ENCODE data around the gene UBL4A.

UBL4A gene

DNA sequence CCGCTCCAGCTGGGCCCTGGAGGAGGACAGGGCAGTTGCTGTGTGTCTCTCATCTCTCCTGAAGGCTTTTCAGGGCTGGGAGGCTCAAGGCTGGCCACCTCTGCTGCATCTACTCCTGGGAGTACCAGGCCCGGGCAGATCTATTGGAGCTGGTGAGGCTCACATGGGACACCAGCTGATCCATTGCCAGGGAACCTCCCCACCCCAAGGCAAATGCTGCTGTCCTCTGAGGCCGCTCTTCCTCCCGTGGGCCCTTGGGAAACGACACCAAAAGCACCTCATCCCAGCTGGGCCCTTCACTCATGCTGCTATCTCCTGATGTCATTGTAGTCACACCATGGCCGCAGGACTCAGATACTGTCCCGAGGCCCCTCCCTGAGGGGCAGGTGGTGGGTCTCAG lies 3.6 kb downstream of the UBL4A start:
- no peaks in the 10 kb centered on the region for H3K9me3 ChIP-seq (ENCODE audit: control insufficient read depth in 1 of 2, low read length in 2 of 2)
- peaks cover 0 to 5% of the 10 kb centered on the region in 2 donors for H3K36me3 ChIP-seq (ENCODE audit: control insufficient read depth in 1 of 2, insufficient read depth in 2 of 2, low read length in 2 of 2)
- H3K9ac ChIP-seq (ENCODE audit: low read depth in 1 of 2, low read length in 2 of 2): no peak overlapping the region
- no peak overlapping the region for H3K4me3 ChIP-seq (ENCODE audit: low read depth in 1 of 2, low read length in 2 of 2)
- H3K4me1 ChIP-seq (ENCODE audit: control insufficient read depth in 1 of 2, insufficient read depth in 2 of 2, low read length in 2 of 2): peaks cover 9 to 27% of the 10 kb centered on the region in 2 donors
- H3K27ac ChIP-seq (ENCODE audit: low read depth, low read length): no peak overlapping the region
- no peaks in the 10 kb centered on the region for H3K27me3 ChIP-seq (ENCODE audit: control insufficient read depth in 1 of 2, insufficient read depth in 2 of 2, low read length in 2 of 2)

DNA sequence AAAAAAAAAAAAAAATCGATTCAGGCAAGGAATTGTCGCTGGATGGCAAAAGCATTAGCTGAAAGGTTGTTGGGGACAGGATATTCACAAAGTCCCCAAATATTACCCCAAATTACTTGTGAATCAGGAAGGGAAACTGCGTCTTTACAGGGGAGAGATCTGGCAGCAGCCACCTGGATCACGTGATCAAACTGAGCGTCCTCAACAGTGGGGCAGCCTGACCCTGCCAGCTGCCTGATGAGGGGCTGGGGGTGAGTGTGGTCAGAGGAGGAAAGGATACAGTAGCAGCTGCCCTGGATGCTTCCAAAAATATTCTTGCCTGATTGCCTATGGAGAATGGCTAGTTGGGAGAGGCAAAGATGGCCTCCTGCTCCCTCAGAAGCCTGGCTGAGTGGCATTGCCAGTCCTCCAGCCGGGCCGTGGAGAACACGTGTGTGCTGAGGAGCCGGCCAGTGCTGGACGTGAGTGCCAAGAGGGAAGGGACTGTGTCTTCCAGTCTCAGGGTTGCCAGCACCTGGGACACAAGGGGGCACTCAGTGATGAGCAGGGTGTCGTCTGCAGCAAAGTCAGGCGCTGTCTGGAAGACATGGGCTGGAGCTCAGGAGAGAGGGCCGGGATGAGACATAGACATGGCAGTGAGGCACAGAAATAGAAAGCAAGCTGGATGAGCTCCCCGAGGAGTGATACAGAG lies 4.4 kb downstream of the UBL4A start:
- Histone ChIP-seq H3K9me3 (ENCODE audit: control insufficient read depth in 1 of 2, low read length in 2 of 2) (no peaks in the 10 kb centered on the region), H3K4me3 (ENCODE audit: low read depth in 1 of 2, low read length in 2 of 2) (no peak overlapping the region), H3K9ac (ENCODE audit: low read depth in 1 of 2, low read length in 2 of 2) (no peak overlapping the region), H3K27ac (ENCODE audit: low read depth, low read length) (no peak overlapping the region), H3K36me3 (ENCODE audit: control insufficient read depth in 1 of 2, insufficient read depth in 2 of 2, low read length in 2 of 2) (peaks cover 0 to 5% of the 10 kb centered on the region in 2 donors), H3K4me1 (ENCODE audit: control insufficient read depth in 1 of 2, insufficient read depth in 2 of 2, low read length in 2 of 2) (peaks cover 9 to 23% of the 10 kb centered on the region in 2 donors), H3K27me3 (ENCODE audit: control insufficient read depth in 1 of 2, insufficient read depth in 2 of 2, low read length in 2 of 2) (no peaks in the 10 kb centered on the region)

DNA sequence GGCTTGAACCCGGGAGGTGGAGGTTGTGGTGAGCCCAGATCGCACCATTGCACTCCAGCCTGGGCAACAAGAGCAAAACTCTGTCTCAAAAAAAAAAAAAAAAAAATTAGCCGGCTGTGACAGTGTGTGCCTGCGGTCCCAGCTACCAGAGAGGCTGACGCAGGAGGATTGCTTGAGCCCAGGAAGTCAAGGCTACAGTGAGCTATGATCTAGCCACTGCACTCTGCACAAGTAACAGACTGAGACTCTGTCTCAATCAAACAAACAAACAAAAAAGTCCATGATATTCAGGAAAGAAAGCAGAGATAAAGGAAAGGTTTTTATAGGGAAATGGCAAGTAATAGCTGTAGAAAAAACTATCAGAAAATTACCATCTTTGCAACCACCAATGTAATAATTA lies 5.2 kb downstream of the UBL4A start:
- Histone ChIP-seq H3K36me3 (ENCODE audit: control insufficient read depth in 1 of 2, insufficient read depth in 2 of 2, low read length in 2 of 2) (peaks cover 0 to 5% of the 10 kb centered on the region in 2 donors), H3K4me1 (ENCODE audit: control insufficient read depth in 1 of 2, insufficient read depth in 2 of 2, low read length in 2 of 2) (peaks cover 9 to 23% of the 10 kb centered on the region in 2 donors), H3K9me3 (ENCODE audit: control insufficient read depth in 1 of 2, low read length in 2 of 2) (no peaks in the 10 kb centered on the region), H3K27me3 (ENCODE audit: control insufficient read depth in 1 of 2, insufficient read depth in 2 of 2, low read length in 2 of 2) (no peaks in the 10 kb centered on the region), H3K9ac (ENCODE audit: low read depth in 1 of 2, low read length in 2 of 2) (no peak overlapping the region), H3K4me3 (ENCODE audit: low read depth in 1 of 2, low read length in 2 of 2) (no peak overlapping the region), H3K27ac (ENCODE audit: low read depth, low read length) (no peak overlapping the region)

DNA sequence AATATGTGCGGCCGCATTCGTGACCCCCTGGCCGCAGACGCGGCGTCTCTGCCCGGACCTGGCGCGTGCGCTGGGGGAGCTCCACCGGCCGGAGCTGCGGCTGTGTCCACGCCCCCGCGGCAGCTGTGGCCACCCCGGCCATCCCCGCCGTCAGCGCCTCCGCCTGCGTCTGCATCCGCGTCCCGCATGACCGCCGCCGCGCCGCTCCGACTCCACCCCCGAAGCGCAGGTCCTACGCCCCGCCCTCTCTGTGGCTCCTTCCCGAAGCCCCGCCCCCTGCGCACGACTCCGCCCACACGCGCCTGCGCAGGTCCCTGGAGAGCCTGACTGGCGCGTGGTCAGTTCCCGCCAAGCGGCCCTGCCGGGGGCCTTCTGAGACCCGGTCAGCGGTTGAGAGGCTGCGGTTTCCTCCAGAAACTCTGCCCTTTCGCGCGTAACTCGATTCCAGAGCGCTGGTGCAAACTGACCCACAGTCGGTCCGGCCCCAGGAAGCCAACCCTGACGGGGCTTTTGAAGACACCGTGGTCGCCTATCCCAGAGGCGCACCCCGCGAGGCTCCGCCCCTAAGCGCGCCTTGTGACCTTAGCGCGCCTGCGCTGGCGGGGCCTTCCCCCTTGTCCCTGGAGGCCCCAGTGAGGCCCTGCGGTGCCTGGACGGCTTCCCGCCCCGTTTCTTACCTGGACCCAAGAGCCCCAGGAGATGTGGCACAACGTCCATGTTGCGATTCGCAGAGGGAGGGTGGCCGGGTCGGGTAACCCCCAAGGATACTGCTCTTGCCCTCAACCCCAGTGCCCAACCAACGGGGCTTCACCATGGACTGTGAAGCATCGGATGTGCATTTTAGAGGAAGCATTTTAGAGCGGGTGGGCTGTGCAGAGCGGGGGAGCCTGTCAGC lies 7.4 kb downstream of the UBL4A start, which contains the start of gene LAGE3:
TSS of gene LAGE3 (minus strand) at position 554 of the 895 bp plus-strand sequence. CDS start at position 188, 366 bp downstream.
- Histone ChIP-seq H3K27me3 (ENCODE audit: control insufficient read depth in 1 of 2, insufficient read depth in 2 of 2, low read length in 2 of 2) (no peaks in the 10 kb centered on the region), H3K4me1 (ENCODE audit: control insufficient read depth in 1 of 2, insufficient read depth in 2 of 2, low read length in 2 of 2) (peaks cover 0 to 11% of the 10 kb centered on the region in 2 donors), H3K9me3 (ENCODE audit: control insufficient read depth in 1 of 2, low read length in 2 of 2) (no peaks in the 10 kb centered on the region), H3K27ac (ENCODE audit: low read depth, low read length) (peak within 1 kb of the TSS; percentile 62), H3K36me3 (ENCODE audit: control insufficient read depth in 1 of 2, insufficient read depth in 2 of 2, low read length in 2 of 2) (no peaks in the 10 kb centered on the region), H3K9ac (ENCODE audit: low read depth in 1 of 2, low read length in 2 of 2) (peak within 1 kb of the TSS; percentile 48 to 54), H3K4me3 (ENCODE audit: low read depth in 1 of 2, low read length in 2 of 2) (peak within 1 kb of the TSS; percentile 54 to 60)

DNA sequence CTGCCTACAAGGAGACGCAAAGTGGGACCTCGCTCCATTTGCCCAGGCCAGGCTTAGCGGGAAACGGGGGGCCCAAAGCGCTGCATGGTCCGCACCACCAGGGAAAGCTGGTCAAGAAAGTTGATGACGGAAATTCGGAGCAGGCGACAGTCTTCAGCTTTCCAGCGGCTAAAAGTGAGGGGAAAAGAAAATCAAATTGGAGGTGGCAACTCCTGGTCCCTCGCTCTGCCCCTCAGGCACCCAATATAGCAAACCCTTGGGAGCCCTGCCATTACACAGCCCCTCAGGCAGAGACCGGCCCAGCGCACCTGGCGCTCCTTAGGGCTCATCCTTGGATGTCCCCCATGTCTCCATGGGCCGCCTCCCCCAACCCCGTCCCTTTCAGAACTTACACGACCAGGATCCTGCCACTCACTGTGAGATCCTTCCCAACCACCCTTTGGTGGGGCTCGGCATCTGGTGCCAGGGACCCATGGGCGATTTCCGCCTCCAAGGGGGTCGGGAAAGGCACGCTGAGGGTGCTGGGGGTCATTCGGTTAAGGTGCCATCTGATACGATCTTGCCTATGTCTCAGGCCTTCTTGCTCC lies 8.4 kb downstream of the UBL4A start:
- Histone ChIP-seq H3K27me3 (ENCODE audit: control insufficient read depth in 1 of 2, insufficient read depth in 2 of 2, low read length in 2 of 2) (no peaks in the 10 kb centered on the region), H3K36me3 (ENCODE audit: control insufficient read depth in 1 of 2, insufficient read depth in 2 of 2, low read length in 2 of 2) (no peaks in the 10 kb centered on the region), H3K4me3 (ENCODE audit: low read depth in 1 of 2, low read length in 2 of 2) (peak overlapping the region; percentile 54 to 60), H3K4me1 (ENCODE audit: control insufficient read depth in 1 of 2, insufficient read depth in 2 of 2, low read length in 2 of 2) (peaks cover 0 to 11% of the 10 kb centered on the region in 2 donors), H3K27ac (ENCODE audit: low read depth, low read length) (no peak overlapping the region), H3K9ac (ENCODE audit: low read depth in 1 of 2, low read length in 2 of 2) (peak overlapping the region; percentile 48 to 54), H3K9me3 (ENCODE audit: control insufficient read depth in 1 of 2, low read length in 2 of 2) (no peaks in the 10 kb centered on the region)

DNA sequence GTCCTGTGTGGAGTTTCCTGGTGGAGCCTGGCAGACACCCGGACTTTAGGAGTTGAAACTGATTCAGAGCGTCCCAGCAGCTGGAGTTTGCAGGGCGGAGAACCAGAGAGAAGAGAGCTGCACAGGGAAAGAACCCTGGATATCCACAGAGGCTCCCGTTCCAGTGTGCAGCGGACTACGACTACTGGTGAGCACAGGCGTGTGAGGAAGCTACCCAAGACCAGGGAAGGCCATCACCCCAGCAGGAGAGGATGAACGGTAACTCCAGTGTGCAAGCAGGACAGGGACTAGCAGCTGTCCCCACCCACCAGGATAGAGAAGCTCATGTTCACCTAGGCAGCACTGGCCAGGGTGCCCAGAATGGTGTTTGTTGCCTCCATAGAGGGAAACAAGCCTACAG lies 9.6 kb downstream of the UBL4A start:
- H3K36me3 ChIP-seq (ENCODE audit: control insufficient read depth in 1 of 2, insufficient read depth in 2 of 2, low read length in 2 of 2): no peaks in the 10 kb centered on the region
- H3K4me3 ChIP-seq (ENCODE audit: low read depth in 1 of 2, low read length in 2 of 2): no peak overlapping the region
- H3K9ac ChIP-seq (ENCODE audit: low read depth in 1 of 2, low read length in 2 of 2): no peak overlapping the region
- no peak overlapping the region for H3K27ac ChIP-seq (ENCODE audit: low read depth, low read length)
- no peaks in the 10 kb centered on the region for H3K27me3 ChIP-seq (ENCODE audit: control insufficient read depth in 1 of 2, insufficient read depth in 2 of 2, low read length in 2 of 2)
- peaks cover 0 to 11% of the 10 kb centered on the region in 2 donors for H3K4me1 ChIP-seq (ENCODE audit: control insufficient read depth in 1 of 2, insufficient read depth in 2 of 2, low read length in 2 of 2)
- H3K9me3 ChIP-seq (ENCODE audit: control insufficient read depth in 1 of 2, low read length in 2 of 2): no peaks in the 10 kb centered on the region

DNA sequence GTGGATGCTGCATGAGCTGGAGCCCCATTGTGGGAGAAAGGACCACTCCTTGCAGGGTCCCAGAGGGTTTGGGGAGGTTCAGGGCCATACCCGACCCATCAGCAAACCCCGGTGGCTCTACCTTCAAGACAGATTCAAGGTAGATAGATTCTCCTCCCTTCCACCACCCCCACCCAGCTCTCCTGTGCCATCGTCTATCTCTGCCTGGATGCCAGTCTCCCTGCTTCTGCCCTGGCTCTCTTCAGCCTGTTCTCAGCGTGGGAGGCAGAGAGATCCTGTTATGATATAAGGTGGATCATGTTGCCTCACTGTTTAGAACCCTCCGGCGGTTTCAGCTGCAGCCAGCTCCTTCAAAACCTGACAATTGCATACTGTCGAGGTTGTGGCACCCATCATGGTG lies 12.7 kb downstream of the UBL4A start:
- Histone ChIP-seq H3K36me3 (ENCODE audit: control insufficient read depth in 1 of 2, insufficient read depth in 2 of 2, low read length in 2 of 2) (peaks cover 0 to 13% of the 10 kb centered on the region in 2 donors), H3K4me3 (ENCODE audit: low read depth in 1 of 2, low read length in 2 of 2) (no peak overlapping the region), H3K9ac (ENCODE audit: low read depth in 1 of 2, low read length in 2 of 2) (no peak overlapping the region), H3K27me3 (ENCODE audit: control insufficient read depth in 1 of 2, insufficient read depth in 2 of 2, low read length in 2 of 2) (no peaks in the 10 kb centered on the region), H3K9me3 (ENCODE audit: control insufficient read depth in 1 of 2, low read length in 2 of 2) (no peaks in the 10 kb centered on the region), H3K4me1 (ENCODE audit: control insufficient read depth in 1 of 2, insufficient read depth in 2 of 2, low read length in 2 of 2) (peaks cover 0 to 6% of the 10 kb centered on the region in 2 donors), H3K27ac (ENCODE audit: low read depth, low read length) (no peak overlapping the region)

DNA sequence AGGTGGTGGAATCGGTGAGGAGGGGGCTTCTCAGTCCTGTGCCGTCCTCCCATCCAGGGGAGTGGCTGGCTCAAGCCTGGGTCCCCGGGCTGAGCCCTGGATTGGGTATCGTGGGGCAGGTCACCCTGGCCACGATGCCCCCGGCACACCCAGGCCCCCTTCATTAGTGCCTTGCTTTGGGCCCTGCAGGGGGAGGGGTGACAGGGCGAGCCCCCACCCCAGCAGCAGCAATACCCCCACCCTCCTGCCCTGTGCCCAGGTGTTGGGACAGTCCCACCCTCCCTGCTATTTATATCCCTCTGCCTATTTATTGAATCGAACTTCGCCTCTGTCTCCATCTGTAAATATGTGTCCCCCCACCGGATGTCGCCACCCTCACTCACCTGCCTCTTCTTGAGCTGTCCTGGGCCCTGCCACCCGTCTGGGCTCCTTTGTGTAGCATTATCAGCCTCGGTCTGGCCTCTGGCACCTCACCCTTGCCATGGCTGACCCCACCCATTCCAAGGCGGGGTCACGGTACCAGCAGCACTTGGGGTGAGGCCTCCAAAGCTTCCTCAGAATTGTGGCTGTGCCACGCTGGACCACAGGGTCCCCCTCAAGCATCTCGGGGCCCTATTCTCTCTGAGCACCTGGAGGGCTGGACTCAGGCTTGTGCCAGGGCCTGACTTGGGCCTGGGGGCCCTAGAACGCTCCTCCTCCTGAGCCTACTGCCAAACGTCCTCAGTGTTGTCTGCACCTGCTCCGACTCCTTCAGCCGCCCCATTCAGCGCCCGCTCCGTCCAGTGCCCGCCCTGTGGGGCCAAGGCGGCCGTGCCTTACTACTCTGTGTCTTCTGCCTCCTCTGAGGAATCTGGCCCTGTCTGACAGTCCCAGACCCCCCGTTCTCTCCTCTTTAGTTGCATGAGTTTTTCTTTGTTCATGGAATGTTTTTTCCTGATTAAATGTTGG lies 13.5 kb downstream of the UBL4A start:
- H3K27ac ChIP-seq (ENCODE audit: low read depth, low read length): no peak overlapping the region
- peaks cover 0 to 2% of the 10 kb centered on the region in 2 donors for H3K4me1 ChIP-seq (ENCODE audit: control insufficient read depth in 1 of 2, insufficient read depth in 2 of 2, low read length in 2 of 2)
- no peak overlapping the region for H3K9ac ChIP-seq (ENCODE audit: low read depth in 1 of 2, low read length in 2 of 2)
- H3K27me3 ChIP-seq (ENCODE audit: control insufficient read depth in 1 of 2, insufficient read depth in 2 of 2, low read length in 2 of 2): no peaks in the 10 kb centered on the region
- no peaks in the 10 kb centered on the region for H3K9me3 ChIP-seq (ENCODE audit: control insufficient read depth in 1 of 2, low read length in 2 of 2)
- no peak overlapping the region for H3K4me3 ChIP-seq (ENCODE audit: low read depth in 1 of 2, low read length in 2 of 2)
- H3K36me3 ChIP-seq (ENCODE audit: control insufficient read depth in 1 of 2, insufficient read depth in 2 of 2, low read length in 2 of 2): peaks cover 0 to 13% of the 10 kb centered on the region in 2 donors

DNA sequence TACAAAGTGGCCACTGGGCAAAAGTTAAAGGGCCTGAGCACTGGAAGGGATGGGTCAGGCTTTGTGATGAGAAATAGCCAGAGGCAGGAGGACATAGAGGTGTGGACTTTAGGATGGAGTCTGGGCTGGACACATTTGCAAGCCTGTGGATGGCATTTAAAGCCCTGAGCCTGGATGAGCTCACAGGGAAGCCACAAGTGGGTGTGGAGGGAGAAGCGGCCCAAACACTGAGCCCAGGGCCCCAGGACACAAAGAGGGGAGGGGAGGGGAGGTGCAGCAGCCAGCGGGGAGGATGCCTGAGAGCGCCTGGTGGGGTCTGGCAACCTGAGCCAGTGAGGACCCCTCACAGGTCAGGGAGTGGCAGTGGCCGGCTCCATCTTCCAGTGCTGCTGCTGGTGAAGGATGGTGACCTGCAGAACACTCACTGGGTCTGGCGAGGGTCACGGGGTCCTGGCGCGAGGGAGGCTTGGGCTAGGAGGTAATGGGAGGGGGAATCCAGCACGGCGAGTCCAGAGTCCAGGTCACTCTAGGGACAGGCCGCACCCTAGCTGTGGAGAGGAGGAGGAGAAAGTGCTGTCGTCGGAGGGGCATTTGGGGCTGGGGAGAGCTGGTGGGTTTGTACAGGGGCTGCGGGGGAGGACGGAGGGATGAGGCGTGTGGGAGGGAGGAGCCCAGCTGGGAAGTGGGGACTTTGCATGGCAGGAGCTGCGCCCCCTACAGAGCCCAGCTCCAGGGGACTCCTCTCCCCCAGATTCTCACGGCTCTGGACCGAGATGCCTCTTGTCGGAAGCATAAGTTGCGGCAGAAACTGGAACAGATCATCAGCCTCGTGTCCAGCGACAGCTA lies 14.4 kb downstream of the UBL4A start:
- Histone ChIP-seq H3K9me3 (ENCODE audit: control insufficient read depth in 1 of 2, low read length in 2 of 2) (no peaks in the 10 kb centered on the region), H3K27ac (ENCODE audit: low read depth, low read length) (no peak overlapping the region), H3K4me1 (ENCODE audit: control insufficient read depth in 1 of 2, insufficient read depth in 2 of 2, low read length in 2 of 2) (no peaks in the 10 kb centered on the region), H3K4me3 (ENCODE audit: low read depth in 1 of 2, low read length in 2 of 2) (no peak overlapping the region), H3K36me3 (ENCODE audit: control insufficient read depth in 1 of 2, insufficient read depth in 2 of 2, low read length in 2 of 2) (peaks cover 0 to 13% of the 10 kb centered on the region in 2 donors), H3K27me3 (ENCODE audit: control insufficient read depth in 1 of 2, insufficient read depth in 2 of 2, low read length in 2 of 2) (no peaks in the 10 kb centered on the region), H3K9ac (ENCODE audit: low read depth in 1 of 2, low read length in 2 of 2) (no peak overlapping the region)

All from duodenal mucosa (tissue), 2 donors.